GM18861 (cell line): ENCODE measurements around the gene GBE1.

Experiments used
- ATAC-seq: cut with Tn5 transposase; IDR thresholded peaks from one replicate; pipeline ENCODE4 v1.9.1; 2021; ENCODE audit not compliant: unreplicated experiment

Gene GBE1

DNA sequence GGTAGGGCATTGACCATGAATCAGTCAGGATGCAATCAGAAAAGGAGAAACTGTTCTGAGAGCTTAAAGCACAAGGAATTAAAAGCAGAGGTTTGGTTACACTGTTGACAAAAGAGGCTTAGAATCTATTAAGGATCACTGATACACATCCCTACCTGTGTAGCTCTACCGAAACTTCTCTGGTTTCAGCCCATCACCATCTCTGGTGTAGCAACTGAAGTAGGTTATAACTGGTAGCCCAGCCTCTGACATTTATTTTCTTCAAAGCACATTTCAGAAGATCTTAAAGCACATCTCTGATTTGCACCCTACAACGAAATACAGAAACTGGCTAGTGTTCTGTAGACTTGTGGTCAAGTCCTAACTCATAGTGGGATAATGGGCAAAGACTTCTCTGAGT lies 283.7 kb downstream of the GBE1 start:
- ATAC-seq = no peak

DNA sequence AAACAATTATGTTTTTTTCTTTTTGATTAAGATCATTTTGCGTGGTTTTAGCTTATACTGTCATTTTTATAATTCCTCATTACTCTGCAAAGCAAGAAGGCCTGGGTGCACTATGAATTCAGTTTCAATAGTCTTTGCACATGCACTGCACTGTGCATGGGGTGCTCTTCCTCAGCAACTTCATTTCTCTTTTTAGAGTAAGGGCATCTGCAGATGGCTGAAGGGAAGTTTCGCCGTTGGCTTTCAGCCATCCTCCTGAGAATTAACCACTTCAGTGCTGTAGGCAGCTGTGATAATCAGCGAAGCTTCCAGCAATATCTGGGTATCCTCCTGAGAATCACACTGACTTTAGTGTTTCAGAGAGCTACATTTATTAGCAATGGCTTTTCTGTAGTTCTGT lies 284.8 kb downstream of the GBE1 start:
- ATAC-seq = no peak

DNA sequence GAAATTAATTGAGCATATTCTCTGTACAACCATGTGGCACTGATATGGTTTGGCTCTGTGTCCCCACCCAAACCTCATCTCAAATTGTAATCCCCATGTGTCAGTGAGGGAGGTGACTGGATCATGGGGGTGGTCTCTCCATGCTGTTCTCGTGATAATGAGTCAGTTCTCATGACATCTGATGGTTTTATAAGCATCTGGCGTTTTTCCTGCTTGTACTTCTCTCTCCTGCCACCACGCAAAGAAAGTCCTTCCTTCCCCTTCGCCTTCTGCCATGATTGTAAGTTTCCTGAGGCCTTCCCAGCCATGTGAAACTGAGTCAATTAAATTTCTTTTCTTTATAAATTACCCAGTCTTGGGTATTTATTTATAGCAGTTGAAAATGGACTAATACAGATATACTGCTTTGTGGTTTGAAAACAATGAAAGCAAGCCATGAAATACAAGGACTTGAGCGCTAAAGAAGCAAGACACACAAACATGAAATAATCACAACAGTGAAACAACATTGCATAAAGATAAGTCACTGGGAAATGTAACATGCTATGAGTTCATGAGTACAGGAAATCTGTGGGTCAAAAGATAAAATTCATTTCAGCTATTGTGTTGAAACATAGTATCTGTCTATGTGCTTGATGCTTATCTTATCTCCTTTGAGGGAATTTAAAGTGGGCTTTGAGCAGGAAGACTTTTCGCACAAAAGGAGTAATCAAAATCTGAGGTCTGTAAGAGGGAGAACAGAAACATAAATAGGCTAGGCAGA lies 288.7 kb downstream of the GBE1 start:
- ATAC-seq = no peak

GRCh38 chr3:81470524-81471278 lies 290.7 kb downstream of the GBE1 start:
- no peak for ATAC-seq

DNA sequence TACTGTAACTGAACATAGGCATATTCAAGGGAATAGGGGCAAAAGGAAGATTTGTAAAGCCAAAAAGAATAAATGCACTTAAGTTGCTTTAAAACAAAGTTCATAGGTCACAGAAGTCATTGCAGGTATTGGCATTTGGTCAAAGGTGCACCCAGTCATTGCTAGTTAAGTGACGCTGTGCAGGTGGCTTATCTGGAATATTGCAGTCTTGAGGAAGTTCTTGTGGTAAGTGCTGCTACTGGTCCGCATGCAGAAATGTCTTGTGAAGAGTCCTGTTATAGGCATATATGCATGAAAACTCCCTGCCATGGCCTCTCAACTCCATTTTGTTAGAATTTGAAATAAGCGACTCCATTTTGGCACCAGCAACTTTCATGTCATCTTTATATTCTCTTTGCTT lies 293.1 kb downstream of the GBE1 start:
- no peak for ATAC-seq

- no peak for ATAC-seq
Observed at GRCh38 chr3:81466201-81466560, 295.3 kb downstream of the GBE1 start.

DNA sequence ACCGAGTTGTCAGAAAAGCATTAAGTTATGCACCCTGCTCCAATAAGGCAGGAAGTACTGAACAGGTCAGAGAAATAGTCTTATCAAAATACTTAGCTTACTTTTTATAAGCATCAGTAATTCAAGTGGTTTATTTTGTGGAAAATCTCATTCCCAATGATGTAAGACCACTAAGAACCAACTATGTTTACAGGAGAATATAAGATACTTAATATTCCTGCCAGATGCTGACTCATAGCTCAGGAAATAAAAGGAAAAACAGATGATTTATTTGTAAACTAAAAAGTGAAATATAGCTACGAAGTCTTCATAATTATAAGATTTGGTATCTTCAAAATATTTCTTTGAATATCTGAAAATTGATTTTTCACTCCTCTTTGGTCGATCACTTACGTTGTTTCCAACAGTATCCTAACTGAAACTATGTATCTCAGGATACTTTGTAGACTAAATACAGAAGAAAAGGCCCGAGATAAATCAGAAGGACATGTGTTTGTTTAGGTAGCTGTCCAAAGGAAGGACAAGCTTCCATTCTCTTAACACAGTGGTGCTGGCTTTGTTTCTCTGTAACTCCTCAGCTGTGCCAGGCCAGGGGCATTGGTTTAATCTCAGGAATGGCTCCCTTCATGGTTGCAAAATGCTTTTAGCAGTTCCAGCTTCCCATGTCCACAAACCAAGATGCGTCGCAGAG lies 295.8 kb downstream of the GBE1 start:
- no peak for ATAC-seq

- no peak for ATAC-seq
Observed at GRCh38 chr3:81463781-81464180, 297.7 kb downstream of the GBE1 start.

- ATAC-seq = no peak
Observed at GRCh38 chr3:81462921-81463320, 298.5 kb downstream of the GBE1 start.

- ATAC-seq = no peak
Observed at GRCh38 chr3:81459733-81460132, 301.7 kb downstream of the GBE1 start.

- ATAC-seq = no peak
Observed at GRCh38 chr3:81452418-81452817, 309.0 kb downstream of the GBE1 start.

DNA sequence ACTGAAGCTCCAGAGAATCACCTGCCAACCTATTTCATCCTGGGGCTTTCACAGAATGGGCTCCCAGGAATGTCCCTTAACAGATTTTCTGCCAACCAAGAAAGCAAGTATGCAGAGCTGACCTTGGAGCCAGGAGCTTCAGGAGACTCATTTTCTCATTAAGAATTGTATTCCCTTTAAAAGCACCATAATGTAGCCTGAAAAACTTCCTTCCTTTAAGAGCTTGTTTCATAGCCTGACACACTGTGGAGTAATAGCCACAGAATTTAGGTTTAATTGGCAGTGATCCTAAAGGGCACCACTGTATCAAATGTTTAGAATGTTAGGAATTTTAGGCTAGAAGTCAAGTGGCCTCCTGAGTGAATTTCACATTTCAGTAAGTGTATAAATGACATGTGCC lies 309.8 kb downstream of the GBE1 start:
- no peak for ATAC-seq

- ATAC-seq = no peak
Observed at GRCh38 chr3:81451140-81451539, 310.3 kb downstream of the GBE1 start.

- ATAC-seq = no peak
Observed at GRCh38 chr3:81446806-81447205, 314.6 kb downstream of the GBE1 start.

DNA sequence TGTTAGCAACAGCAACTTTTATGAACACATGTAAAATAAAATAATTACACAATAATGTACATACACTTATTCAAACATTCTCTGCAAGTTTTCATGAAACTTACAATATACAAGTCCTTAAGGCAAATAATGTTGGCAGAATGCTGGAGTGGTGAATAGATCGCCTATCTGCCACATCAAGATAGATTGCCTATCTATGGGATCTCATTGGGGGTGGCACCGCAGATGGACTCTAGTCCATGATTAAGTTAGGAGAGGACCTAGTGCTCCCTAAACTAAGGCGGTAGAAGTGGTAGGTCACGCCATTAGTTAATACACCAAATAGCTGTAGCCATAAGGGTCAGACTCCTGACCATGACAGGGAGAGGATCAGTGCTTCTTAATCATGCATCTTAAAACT lies 315.7 kb downstream of the GBE1 start:
- no peak for ATAC-seq

GRCh38 chr3:81444817-81445460 lies 316.5 kb downstream of the GBE1 start:
- no peak for ATAC-seq

DNA sequence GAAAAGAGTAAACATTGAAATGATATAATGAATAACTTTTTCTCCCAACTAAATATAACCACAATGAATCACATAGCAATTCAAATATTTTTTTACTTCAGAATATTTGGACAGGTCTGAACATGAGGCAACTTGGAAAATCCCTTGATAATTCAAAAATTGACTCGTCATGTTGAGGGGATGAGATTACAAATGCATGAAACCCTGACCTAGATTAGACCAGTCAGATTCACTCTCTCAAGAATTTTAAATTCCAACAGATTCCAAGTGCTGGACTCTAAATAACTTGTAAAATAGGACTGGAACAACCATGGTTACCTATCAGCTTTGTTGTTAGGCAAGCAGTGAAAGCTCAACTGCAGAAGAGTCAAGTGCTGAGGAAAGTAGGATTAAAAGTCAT lies 317.5 kb downstream of the GBE1 start:
- ATAC-seq = no peak

DNA sequence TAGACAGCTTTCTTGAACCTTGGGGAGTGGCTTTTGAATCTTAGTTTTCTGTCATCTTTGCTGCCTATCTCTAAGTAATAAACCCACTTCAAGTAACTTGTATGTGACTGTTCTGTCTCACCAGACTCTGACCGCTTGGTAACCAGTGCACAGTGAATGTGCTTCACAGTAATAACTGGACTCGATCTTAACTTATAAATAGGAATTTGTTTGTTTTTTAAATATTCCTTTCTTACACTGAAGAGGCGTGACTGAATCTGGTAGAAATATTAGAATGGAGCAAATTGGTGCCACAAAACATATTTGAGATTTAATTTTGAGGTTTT lies 318.0 kb downstream of the GBE1 start:
- no peak for ATAC-seq

- ATAC-seq = no peak
Observed at GRCh38 chr3:81442758-81443456, 318.5 kb downstream of the GBE1 start.

GRCh38 chr3:81440661-81441060 lies 320.8 kb downstream of the GBE1 start:
- ATAC-seq = no peak
